Measurements from ENCODE around the gene PATJ.

DNA sequence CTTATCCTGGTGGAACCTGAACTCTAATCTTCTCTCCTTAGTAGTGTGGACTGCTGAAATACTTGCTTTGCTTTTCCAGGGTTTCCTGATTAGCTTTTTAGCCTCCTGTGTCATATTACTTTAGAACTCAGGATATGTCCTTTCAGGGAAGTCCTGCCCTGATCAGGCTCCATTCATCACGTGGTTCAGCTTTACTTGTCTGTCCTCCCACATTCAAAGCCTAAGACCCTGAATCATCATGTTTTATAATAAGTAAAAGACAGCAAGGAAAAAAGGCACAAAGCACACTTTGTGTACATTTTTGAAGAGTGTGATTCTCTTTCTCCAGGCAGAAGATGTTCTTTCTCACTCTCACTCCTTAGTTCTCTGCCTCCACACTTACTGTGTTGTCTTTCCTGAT lies 70.6 kb downstream of the PATJ start:
- TF ChIP-seq, protein P1, sequence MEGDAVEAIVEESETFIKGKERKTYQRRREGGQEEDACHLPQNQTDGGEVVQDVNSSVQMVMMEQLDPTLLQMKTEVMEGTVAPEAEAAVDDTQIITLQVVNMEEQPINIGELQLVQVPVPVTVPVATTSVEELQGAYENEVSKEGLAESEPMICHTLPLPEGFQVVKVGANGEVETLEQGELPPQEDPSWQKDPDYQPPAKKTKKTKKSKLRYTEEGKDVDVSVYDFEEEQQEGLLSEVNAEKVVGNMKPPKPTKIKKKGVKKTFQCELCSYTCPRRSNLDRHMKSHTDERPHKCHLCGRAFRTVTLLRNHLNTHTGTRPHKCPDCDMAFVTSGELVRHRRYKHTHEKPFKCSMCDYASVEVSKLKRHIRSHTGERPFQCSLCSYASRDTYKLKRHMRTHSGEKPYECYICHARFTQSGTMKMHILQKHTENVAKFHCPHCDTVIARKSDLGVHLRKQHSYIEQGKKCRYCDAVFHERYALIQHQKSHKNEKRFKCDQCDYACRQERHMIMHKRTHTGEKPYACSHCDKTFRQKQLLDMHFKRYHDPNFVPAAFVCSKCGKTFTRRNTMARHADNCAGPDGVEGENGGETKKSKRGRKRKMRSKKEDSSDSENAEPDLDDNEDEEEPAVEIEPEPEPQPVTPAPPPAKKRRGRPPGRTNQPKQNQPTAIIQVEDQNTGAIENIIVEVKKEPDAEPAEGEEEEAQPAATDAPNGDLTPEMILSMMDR (IDR thresholded peaks at IDR 0.05), result no peak
- no peak for TF ChIP-seq POLR2AphosphoS5 (IDR thresholded peaks at IDR 0.05)
